ENCODE measurements around the gene RHBDD2. TPM values are rescaled to one million over a fixed set of nuclear protein-coding genes. Genes with fewer than 3 reads are reported as not detected.
"Not testable (repeated sequence)": the region's sequence is repeated elsewhere in the genome, so short reads cannot be mapped to it uniquely, and the experiment has no call there.

RHBDD2 gene
- total RNA-seq, 1 donor from 2014 or later: 34.1 TPM

GRCh38 chr7:75879771-75880184, 944 bp downstream of the RHBDD2 start:
- intact Hi-C loops (cut with DNase I): no loop called here
- Histone ChIP-seq H3K36me3 (peaks cover 2 to 37% of the 10 kb centered on the region in 2 donors), H3K27me3 (no peaks in the 10 kb centered on the region), H3K4me1 (peaks cover 22% of the 10 kb centered on the region), H3K9me3 (no peaks in the 10 kb centered on the region), H3K4me3 (peak overlapping the region; percentile 74 to 94), H3K27ac (peak overlapping the region; percentile 90)
- TF ChIP-seq POLR2AphosphoS5 (IDR thresholded peaks at IDR 0.05; ENCODE audit: insufficient read depth in 1 of 2, low read depth in 1 of 2): no peak
- TF ChIP-seq CTCF (IDR thresholded peaks at IDR 0.05): no peak
- no peak for TF ChIP-seq POLR2A (IDR thresholded peaks at IDR 0.05)
- DNase-seq (ENCODE audit: extremely low spot score in 2 of 2): no peak

DNA sequence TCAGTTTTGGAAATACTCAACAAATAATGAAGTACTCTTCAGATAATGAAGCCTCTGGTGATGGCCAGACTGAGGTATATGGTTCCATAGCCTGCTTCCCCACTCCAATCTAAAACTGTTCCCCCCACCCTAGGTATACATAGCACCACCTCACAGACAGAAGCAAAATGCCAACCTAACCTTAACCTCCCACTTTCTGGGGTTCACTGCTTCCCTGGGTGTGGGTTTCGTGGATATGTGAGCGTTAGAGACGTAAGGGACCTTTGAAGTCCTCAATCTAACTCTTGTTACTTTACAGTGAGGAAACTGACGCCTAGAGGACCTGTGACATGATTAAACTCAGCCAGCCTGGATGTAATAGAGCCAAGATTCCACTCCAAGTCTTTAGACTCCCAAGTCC, 1.4 kb downstream of the RHBDD2 start:
- Histone ChIP-seq H3K27ac (no peak overlapping the region), H3K4me1 (peaks cover 22% of the 10 kb centered on the region), H3K4me3 (peak overlapping the region in 1 of 2 donors; percentile 94), H3K36me3 (peaks cover 2 to 42% of the 10 kb centered on the region in 2 donors), H3K9me3 (no peaks in the 10 kb centered on the region), H3K27me3 (no peaks in the 10 kb centered on the region)
- TF ChIP-seq CTCF (IDR thresholded peaks at IDR 0.05) (no peak), POLR2AphosphoS5 (IDR thresholded peaks at IDR 0.05; ENCODE audit: insufficient read depth in 1 of 2, low read depth in 1 of 2) (no peak), POLR2A (IDR thresholded peaks at IDR 0.05) (no peak)
- DNase-seq (ENCODE audit: extremely low spot score in 2 of 2): no peak
- intact Hi-C loops (cut with DNase I): no loop called here

DNA sequence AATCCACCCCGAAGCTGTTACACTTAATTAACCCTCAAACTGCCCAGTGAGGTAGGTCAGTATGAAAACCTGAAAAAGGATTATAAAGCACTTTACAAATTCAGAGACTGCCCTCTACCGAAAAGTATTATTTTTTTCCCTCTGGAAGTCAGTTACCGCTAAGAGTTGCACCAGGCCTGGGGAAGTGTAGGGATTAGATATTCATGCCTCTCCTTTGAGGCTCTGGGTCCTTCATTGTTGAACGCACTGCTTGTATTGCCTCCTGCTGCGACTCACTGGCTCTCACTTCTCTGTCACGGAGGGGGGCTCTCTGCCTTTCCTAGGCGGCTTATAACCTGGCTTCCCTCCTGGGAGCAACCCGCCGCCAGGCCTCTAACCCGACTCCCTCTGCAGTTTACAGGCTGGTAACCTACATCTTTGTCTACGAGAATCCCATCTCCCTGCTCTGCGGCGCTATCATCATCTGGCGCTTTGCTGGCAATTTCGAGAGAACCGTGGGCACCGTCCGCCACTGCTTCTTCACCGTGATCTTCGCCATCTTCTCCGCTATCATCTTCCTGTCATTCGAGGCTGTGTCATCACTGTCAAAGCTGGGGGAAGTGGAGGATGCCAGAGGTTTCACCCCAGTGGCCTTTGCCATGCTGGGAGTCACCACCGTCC, 2.7 kb downstream of the RHBDD2 start:
- Histone ChIP-seq H3K36me3 (peaks cover 2 to 53% of the 10 kb centered on the region in 2 donors), H3K4me3 (no peak overlapping the region), H3K27me3 (no peaks in the 10 kb centered on the region), H3K4me1 (peaks cover 22% of the 10 kb centered on the region), H3K9me3 (no peaks in the 10 kb centered on the region), H3K27ac (no peak overlapping the region)
- intact Hi-C loops (cut with DNase I): no loop called here
- no peak for TF ChIP-seq CTCF (IDR thresholded peaks at IDR 0.05)
- TF ChIP-seq POLR2A (IDR thresholded peaks at IDR 0.05): no peak
- TF ChIP-seq POLR2AphosphoS5 (IDR thresholded peaks at IDR 0.05; ENCODE audit: insufficient read depth in 1 of 2, low read depth in 1 of 2): no peak
- DNase-seq (ENCODE audit: extremely low spot score in 2 of 2): no peak

DNA sequence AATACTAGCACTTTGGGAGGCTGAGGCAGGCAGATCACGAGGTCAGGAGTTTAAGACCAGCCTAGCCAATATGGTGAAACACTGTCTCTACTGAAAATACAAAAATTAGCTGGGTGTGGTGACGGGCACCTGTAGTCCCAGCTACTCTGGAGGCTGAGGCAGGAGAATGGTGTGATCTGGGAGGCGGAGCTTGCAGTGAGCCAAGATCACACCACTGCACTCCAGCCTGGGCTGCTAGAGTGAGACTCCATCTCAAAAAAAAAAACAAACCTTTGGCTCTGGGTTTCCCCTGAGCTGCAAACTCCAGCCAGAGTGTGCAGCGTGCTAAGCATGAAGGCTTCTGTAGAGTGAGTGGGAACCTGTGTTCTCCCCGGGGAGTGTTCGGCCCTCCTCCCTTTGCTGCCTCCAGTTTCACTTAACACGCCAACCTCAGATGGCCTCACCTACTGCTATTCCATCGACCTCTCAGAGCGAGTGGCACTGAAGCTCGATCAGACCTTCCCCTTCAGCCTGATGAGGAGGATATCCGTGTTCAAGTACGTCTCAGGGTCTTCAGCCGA, 4.5 kb downstream of the RHBDD2 start:
- H3K27me3 ChIP-seq; DNase-seq (ENCODE audit: extremely low spot score in 2 of 2); H3K4me3 ChIP-seq; H3K9me3 ChIP-seq; intact Hi-C loops (cut with DNase I); H3K27ac ChIP-seq: not testable (repeated sequence)
- Histone ChIP-seq H3K36me3 (peaks cover 2 to 62% of the 10 kb centered on the region in 2 donors), H3K4me1 (peaks cover 19% of the 10 kb centered on the region)

GRCh38 chr7:75884476-75884875, 5.6 kb downstream of the RHBDD2 start:
- Histone ChIP-seq H3K27ac (no peak overlapping the region), H3K27me3 (no peaks in the 10 kb centered on the region), H3K9me3 (no peaks in the 10 kb centered on the region), H3K4me1 (peaks cover 25% of the 10 kb centered on the region), H3K4me3 (no peak overlapping the region), H3K36me3 (peaks cover 2 to 63% of the 10 kb centered on the region in 2 donors)
- intact Hi-C loops (cut with DNase I): no loop called here
- TF ChIP-seq POLR2A (IDR thresholded peaks at IDR 0.05) (no peak), POLR2AphosphoS5 (IDR thresholded peaks at IDR 0.05; ENCODE audit: insufficient read depth in 1 of 2, low read depth in 1 of 2) (no peak), CTCF (IDR thresholded peaks at IDR 0.05) (no peak)
- no peak for DNase-seq (ENCODE audit: extremely low spot score in 2 of 2)

Data from vagina (tissue), 2 donors.